ENCODE results near the gene ATP8B1. TPM values are rescaled to one million over a fixed set of nuclear protein-coding genes. Genes with fewer than 3 reads are reported as not detected.

The ATP8B1 gene
- total RNA-seq, 1 donor from 2014 or later: 13.1 TPM

- Histone ChIP-seq H3K27me3 (ENCODE audit: control insufficient read depth, insufficient read depth, low read length) (no peaks in the 10 kb centered on the region), H3K4me3 (ENCODE audit: low read depth, low read length) (no peak overlapping the region), H3K36me3 (ENCODE audit: control insufficient read depth, insufficient read depth, low read length) (no peaks in the 10 kb centered on the region)
- DNase-seq (ENCODE audit: low read depth): no peak
- TF ChIP-seq, protein P1, sequence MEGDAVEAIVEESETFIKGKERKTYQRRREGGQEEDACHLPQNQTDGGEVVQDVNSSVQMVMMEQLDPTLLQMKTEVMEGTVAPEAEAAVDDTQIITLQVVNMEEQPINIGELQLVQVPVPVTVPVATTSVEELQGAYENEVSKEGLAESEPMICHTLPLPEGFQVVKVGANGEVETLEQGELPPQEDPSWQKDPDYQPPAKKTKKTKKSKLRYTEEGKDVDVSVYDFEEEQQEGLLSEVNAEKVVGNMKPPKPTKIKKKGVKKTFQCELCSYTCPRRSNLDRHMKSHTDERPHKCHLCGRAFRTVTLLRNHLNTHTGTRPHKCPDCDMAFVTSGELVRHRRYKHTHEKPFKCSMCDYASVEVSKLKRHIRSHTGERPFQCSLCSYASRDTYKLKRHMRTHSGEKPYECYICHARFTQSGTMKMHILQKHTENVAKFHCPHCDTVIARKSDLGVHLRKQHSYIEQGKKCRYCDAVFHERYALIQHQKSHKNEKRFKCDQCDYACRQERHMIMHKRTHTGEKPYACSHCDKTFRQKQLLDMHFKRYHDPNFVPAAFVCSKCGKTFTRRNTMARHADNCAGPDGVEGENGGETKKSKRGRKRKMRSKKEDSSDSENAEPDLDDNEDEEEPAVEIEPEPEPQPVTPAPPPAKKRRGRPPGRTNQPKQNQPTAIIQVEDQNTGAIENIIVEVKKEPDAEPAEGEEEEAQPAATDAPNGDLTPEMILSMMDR (IDR thresholded peaks at IDR 0.05; ENCODE audit: insufficient read depth, low read length, poor library complexity, severe bottlenecking): no peak
Measured at GRCh38 chr18:57631697-57632096, 171.4 kb downstream of the ATP8B1 start.

GRCh38 chr18:57630754-57631595 is 172.1 kb downstream of the ATP8B1 start:
- DNase-seq (ENCODE audit: low read depth): peak; percentile 35
- no peaks in the 10 kb centered on the region for H3K36me3 ChIP-seq (ENCODE audit: control insufficient read depth, insufficient read depth, low read length)
- H3K27me3 ChIP-seq (ENCODE audit: control insufficient read depth, insufficient read depth, low read length): no peaks in the 10 kb centered on the region
- peak overlapping the region; percentile 44 for H3K4me3 ChIP-seq (ENCODE audit: low read depth, low read length)
- TF ChIP-seq, protein P1 (IDR thresholded peaks at IDR 0.05; ENCODE audit: insufficient read depth, low read length, poor library complexity, severe bottlenecking): no peak

GRCh38 chr18:57630002-57630753 is 172.9 kb downstream of the ATP8B1 start:
- Histone ChIP-seq H3K36me3 (ENCODE audit: control insufficient read depth, insufficient read depth, low read length) (no peaks in the 10 kb centered on the region), H3K27me3 (ENCODE audit: control insufficient read depth, insufficient read depth, low read length) (no peaks in the 10 kb centered on the region), H3K4me3 (ENCODE audit: low read depth, low read length) (peak overlapping the region; percentile 44)
- DNase-seq (ENCODE audit: low read depth): peak; percentile 43
- TF ChIP-seq, protein P1 (IDR thresholded peaks at IDR 0.05; ENCODE audit: insufficient read depth, low read length, poor library complexity, severe bottlenecking): peak; percentile 87

DNA sequence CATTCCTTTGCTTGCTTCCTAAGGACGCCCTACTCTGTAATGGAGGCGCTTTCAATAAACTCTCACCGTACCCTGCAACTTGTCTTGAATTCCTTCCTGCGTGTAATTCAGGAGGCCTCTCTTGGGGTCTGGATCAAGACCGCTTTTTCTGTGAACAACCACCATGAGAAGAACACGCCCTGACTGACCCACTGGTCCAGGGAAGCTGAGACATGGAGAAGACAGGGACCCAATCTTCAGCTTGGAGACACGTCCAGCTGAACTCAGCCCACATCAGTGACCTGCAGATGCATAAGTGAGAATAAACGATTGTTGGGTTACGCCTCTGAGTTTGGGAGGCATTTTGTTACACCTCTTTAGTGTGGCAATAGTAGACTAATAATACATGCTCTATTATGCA is 173.7 kb downstream of the ATP8B1 start:
- H3K36me3 ChIP-seq (ENCODE audit: control insufficient read depth, insufficient read depth, low read length): no peaks in the 10 kb centered on the region
- no peak overlapping the region for H3K4me3 ChIP-seq (ENCODE audit: low read depth, low read length)
- DNase-seq (ENCODE audit: low read depth): no peak
- TF ChIP-seq, protein P1 (IDR thresholded peaks at IDR 0.05; ENCODE audit: insufficient read depth, low read length, poor library complexity, severe bottlenecking): no peak
- no peaks in the 10 kb centered on the region for H3K27me3 ChIP-seq (ENCODE audit: control insufficient read depth, insufficient read depth, low read length)

- TF ChIP-seq, protein P1 (IDR thresholded peaks at IDR 0.05; ENCODE audit: insufficient read depth, low read length, poor library complexity, severe bottlenecking): no peak
- no peak overlapping the region for H3K4me3 ChIP-seq (ENCODE audit: low read depth, low read length)
- no peaks in the 10 kb centered on the region for H3K27me3 ChIP-seq (ENCODE audit: control insufficient read depth, insufficient read depth, low read length)
- peak; percentile 34 for DNase-seq (ENCODE audit: low read depth)
- no peaks in the 10 kb centered on the region for H3K36me3 ChIP-seq (ENCODE audit: control insufficient read depth, insufficient read depth, low read length)
Measured at GRCh38 chr18:57627488-57627887, 175.6 kb downstream of the ATP8B1 start.

All from kidney epithelial cell (primary cell).